GM12865 (cell line): Measurements from ENCODE around the gene CHRNA5.
A peak's percentile ranks its signal among the peaks of the same experiment; 100 is the strongest.

ENCODE experiments used
- DNase-seq: peaks from one replicate; pipeline ENCODE4 v3.0.0; 2010; ENCODE audit warnings: low read depth
- H3K4me3 ChIP-seq: 2 replicates; pipeline ENCODE4 v1.5.1; 2011; ENCODE audit warnings: mild to moderate bottlenecking, low read depth, low read length, control low read depth
- TF ChIP-seq, protein P1 (sequence below): IDR thresholded peaks from 2 replicates; pipeline ENCODE4 v1.5.1; 2011; ENCODE audit warnings: low read length, control low read depth, low read depth, inconsistent platforms; ENCODE audit not compliant: insufficient read depth; ENCODE audit errors: missing control alignments

The CHRNA5 gene

DNA sequence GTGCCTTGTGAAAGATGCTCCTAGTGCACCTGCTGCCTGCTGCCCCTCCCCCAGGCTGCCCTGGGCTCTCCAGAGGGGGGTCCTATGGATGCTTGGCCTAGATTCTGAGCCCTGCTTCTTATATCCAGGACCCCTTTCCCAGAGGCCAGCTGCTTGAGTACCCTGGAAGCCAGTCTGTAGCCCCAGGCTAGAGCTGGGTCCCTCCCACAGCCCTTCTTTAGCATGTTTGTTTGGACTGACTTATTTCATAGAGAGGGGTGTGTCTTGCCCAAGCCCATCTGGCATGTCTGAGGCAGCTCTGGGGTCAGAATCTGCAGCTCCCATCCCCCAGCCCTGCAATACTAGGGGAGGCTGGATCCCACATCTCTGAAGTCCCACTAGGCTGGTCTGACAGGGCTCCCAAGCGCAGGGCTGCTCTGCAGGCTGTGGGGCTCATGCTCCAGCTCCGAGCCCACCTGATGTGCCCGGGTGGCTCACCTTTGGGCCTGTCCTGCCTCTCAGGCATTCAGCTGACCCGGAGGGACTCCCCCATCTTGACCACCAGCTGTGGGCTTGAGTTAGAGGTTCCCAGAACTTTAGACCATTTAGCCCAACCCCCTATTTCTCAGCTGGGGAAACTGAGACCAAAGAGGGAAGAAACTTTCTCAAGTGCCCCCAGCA, 72.6 kb downstream of the CHRNA5 start:
- H3K4me3 ChIP-seq, result no peak overlapping the region
- DNase-seq, result no peak
- TF ChIP-seq, protein P1, sequence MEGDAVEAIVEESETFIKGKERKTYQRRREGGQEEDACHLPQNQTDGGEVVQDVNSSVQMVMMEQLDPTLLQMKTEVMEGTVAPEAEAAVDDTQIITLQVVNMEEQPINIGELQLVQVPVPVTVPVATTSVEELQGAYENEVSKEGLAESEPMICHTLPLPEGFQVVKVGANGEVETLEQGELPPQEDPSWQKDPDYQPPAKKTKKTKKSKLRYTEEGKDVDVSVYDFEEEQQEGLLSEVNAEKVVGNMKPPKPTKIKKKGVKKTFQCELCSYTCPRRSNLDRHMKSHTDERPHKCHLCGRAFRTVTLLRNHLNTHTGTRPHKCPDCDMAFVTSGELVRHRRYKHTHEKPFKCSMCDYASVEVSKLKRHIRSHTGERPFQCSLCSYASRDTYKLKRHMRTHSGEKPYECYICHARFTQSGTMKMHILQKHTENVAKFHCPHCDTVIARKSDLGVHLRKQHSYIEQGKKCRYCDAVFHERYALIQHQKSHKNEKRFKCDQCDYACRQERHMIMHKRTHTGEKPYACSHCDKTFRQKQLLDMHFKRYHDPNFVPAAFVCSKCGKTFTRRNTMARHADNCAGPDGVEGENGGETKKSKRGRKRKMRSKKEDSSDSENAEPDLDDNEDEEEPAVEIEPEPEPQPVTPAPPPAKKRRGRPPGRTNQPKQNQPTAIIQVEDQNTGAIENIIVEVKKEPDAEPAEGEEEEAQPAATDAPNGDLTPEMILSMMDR, result no peak

DNA sequence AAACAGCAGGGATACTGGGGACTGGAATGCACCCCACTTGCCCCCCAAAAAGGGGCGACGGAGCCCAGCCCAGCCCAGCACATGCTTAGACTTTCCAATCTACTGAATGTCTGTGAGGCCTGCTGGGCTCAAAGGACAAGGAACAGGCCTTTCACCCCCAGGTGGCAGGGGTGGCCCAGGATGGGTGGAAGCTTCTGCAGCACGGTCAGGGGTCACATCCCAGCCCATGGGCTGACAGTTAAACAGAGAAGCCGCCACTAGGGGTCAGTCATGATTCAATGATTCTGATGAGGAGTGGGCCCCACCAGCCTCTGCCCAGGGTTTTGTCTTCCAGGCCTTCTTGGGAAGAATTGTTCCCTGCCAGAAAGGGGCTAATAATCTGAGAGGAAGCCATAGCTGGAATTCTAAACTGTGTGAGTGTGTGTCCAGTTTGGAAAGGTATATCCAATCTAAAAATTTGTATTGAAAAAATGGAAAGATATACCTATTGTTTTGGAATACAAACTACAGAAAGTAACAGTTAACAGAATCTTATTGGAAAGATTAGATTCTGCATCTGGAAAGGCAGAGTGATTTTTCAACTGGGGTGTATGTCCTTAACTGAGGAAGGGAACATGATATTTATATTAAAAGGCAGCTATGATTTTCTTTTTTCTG, 73.5 kb downstream of the CHRNA5 start:
- peak; percentile 54 for DNase-seq
- no peak overlapping the region for H3K4me3 ChIP-seq

DNA sequence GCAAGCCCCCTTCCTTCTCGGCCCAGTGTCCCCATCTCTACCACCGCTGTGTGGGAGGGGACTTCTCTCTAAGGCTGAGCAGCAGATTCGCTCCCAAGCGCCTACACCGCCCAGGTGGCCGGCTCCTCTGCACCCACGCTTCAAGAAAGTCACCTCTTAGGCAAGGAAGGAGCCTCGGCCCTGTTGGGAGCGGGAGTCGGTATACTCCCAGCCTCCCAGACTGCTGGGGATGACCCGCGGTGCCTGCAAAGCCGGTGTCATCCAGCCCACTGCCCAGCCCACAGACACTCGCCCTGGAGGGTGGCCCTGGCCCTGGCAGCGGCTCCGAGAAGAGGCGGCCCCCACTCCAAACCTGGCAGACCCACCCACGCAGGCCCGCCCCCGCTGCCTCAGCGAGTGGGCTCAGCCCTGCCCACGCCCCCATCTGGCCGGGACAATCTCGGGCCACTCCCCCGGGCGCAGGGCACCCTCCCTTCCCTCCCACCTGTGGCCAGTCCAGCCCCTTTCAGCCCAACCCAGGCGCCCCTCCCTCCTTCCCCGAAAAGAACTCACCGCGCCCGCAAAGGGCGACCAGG, 75.3 kb downstream of the CHRNA5 start:
- TF ChIP-seq, protein P1, result no peak
- DNase-seq, result no peak
- peak overlapping the region; percentile 38 for H3K4me3 ChIP-seq

More for the DNA sequence above, 73.5 kb downstream of the CHRNA5 start:
- TF ChIP-seq, protein P1, result peak; percentile 61

DNA sequence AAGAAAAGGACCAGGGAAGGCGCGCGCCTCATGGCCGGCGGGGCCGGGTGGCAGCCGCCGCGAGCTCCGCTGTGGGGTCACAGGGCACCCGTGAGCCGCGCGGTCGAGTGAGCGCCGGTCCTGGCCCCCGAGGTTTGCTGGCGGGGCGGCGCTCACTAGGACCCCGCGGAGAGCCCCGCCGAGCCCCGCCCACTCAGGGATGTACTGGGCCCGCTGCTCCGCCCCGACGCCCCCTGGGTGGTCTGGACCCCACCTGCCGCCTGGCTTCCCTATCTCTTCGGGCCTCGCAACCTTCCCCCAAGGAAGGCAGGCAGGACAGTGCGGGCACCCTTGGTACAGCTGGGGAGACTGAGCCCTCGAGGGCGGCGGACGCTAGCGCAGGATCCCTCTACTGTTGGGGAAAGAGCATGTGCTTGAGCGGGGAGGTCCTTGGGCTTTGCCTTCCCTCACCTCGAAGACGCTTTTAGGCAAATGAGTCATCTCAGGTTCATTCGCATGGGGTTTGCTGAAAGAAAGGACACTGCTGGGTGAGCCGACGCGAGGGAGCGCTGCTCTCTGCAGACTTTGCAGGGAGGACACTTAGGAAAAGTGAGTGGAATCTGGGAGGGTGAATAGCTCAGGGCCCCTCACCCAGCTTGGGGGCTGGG, 75.9 kb downstream of the CHRNA5 start, which contains the start of gene CHRNB4:
Gene CHRNB4 (minus strand): TSS at position 109 of the 647 bp plus-strand sequence. CDS start 77 bp downstream, at position 32.
- DNase-seq, result no peak
- TF ChIP-seq, protein P1, result no peak
- H3K4me3 ChIP-seq, result peak within 1 kb of the TSS; percentile 38

DNA sequence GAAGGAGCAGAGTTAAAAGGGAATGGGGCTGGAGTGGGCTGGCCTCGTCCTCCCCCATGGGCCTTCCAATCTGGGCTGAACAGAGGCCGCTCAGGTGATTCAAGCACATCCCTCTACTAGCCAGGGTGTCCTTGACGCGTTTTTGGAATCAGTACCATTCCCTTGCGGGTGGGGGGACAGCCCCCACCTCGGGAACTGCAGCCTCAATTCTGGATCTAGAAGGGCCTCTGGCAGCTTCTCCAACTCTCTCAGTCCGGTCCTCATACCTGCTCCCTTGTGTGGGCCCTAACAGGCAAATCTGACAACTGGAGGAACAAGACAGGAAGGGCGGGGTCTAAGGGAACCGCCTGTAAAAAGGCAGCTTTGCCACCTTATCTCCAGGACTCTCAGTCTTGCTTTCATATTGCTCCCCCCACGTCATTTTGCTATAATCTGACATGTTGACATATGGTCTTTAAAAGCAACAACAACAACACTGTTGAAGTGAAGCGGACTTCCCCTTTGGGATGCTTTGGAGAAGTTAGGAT, 76.5 kb downstream of the CHRNA5 start:
- no peak overlapping the region for H3K4me3 ChIP-seq
- TF ChIP-seq, protein P1, result no peak
- no peak for DNase-seq

DNA sequence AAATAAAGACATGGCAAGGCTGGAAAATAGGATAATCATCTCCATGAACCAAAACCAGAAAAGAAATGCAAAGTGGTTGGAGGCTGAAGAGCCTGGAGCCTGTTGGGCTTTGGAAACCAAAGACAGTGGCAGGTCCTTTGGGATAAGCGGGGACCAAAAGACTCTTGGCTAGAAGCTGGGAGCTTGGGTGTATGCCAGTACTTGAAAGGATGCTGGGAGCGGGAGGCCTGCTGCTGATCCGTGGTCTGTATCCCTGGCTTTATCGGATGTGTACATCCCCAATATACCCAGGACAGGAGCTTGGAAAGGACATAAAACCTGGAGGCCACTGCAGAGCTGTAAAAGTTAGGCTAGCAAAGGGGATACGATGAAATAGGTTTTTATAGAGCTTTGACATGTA, 77.0 kb downstream of the CHRNA5 start:
- TF ChIP-seq, protein P1, result no peak
- no peak for DNase-seq
- H3K4me3 ChIP-seq, result no peak overlapping the region
